HL-60 (cell line): ENCODE data around the gene ROR2.

ENCODE experiments used
- GABPA ChIP-seq: IDR thresholded peaks from 2 replicates; pipeline ENCODE4 v1.6.1; 2012; ENCODE audit warnings: low read depth
- POLR2AphosphoS5 ChIP-seq: IDR thresholded peaks from 2 replicates; pipeline ENCODE4 v1.6.1; 2012; ENCODE audit warnings: low read depth
- SPI1 ChIP-seq: IDR thresholded peaks from 2 replicates; pipeline ENCODE4 v1.6.1; 2012; ENCODE audit warnings: low read depth, mild to moderate bottlenecking, borderline replicate concordance
- TF ChIP-seq, protein P1 (sequence below): IDR thresholded peaks from 2 replicates; pipeline ENCODE4 v1.6.1; 2012; ENCODE audit warnings: low read depth; ENCODE audit not compliant: insufficient replicate concordance
- TF ChIP-seq, protein P2 (sequence below): IDR thresholded peaks from one replicate; pipeline ENCODE4 v1.5.1; 2011; ENCODE audit warnings: low read length, control low read depth, inconsistent platforms; ENCODE audit not compliant: insufficient read depth

DNA sequence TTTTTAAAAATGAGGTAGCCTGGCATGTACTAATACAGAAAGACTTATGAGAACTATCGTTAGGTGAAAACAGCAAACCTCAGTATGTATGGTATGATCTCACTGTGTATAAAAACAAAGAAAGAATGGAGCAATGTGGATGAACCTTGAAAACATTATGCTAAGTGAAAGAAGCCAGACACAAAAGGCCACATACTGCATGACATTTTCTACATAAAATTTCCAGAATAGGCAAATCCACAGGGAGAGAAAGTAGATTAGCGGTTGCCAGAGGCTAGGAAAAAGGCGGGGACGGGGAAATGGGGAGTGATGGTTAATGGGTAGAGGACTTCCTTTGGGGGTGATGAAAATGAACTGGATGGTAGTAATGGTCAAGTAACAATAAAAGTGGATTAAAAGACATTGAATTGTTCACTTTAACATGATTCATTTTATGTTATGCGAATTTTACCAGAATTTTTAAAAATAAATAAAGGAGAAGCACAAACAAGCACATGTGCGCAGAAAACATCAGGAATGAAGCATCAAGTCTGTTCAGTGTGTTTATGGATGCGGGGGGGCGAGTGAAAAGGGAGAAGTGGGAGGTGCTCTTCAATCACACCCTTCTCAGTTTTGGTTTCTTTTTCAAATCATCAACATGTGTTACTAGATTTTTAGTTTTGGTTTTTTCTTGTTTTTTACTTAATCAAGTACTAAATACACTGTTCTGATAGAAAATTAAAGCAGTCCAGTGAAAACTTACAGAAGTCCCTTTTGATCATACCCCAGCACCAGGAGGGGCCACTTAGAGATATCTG lies 16.3 kb downstream of the ROR2 start:
- TF ChIP-seq, protein P1, sequence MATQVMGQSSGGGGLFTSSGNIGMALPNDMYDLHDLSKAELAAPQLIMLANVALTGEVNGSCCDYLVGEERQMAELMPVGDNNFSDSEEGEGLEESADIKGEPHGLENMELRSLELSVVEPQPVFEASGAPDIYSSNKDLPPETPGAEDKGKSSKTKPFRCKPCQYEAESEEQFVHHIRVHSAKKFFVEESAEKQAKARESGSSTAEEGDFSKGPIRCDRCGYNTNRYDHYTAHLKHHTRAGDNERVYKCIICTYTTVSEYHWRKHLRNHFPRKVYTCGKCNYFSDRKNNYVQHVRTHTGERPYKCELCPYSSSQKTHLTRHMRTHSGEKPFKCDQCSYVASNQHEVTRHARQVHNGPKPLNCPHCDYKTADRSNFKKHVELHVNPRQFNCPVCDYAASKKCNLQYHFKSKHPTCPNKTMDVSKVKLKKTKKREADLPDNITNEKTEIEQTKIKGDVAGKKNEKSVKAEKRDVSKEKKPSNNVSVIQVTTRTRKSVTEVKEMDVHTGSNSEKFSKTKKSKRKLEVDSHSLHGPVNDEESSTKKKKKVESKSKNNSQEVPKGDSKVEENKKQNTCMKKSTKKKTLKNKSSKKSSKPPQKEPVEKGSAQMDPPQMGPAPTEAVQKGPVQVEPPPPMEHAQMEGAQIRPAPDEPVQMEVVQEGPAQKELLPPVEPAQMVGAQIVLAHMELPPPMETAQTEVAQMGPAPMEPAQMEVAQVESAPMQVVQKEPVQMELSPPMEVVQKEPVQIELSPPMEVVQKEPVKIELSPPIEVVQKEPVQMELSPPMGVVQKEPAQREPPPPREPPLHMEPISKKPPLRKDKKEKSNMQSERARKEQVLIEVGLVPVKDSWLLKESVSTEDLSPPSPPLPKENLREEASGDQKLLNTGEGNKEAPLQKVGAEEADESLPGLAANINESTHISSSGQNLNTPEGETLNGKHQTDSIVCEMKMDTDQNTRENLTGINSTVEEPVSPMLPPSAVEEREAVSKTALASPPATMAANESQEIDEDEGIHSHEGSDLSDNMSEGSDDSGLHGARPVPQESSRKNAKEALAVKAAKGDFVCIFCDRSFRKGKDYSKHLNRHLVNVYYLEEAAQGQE: no peak
- TF ChIP-seq, protein P2, sequence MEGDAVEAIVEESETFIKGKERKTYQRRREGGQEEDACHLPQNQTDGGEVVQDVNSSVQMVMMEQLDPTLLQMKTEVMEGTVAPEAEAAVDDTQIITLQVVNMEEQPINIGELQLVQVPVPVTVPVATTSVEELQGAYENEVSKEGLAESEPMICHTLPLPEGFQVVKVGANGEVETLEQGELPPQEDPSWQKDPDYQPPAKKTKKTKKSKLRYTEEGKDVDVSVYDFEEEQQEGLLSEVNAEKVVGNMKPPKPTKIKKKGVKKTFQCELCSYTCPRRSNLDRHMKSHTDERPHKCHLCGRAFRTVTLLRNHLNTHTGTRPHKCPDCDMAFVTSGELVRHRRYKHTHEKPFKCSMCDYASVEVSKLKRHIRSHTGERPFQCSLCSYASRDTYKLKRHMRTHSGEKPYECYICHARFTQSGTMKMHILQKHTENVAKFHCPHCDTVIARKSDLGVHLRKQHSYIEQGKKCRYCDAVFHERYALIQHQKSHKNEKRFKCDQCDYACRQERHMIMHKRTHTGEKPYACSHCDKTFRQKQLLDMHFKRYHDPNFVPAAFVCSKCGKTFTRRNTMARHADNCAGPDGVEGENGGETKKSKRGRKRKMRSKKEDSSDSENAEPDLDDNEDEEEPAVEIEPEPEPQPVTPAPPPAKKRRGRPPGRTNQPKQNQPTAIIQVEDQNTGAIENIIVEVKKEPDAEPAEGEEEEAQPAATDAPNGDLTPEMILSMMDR: no peak
- no peak for TF ChIP-seq POLR2AphosphoS5
- TF ChIP-seq SPI1: peak; percentile 11; the same call in 1 of the 2 replicates
- no peak for TF ChIP-seq GABPA
